ENCODE measurements around the gene INTS7. TPM values are rescaled to one million over a fixed set of nuclear protein-coding genes. Genes with fewer than 3 reads are reported as not detected.

The INTS7 gene
- total RNA-seq, 2 experiments from 2014 or later = 23.2 to 25.4 TPM

- ChIA-PET CTCF (interaction anchor here (1.8 kb wide), 1 partner anchor 388 kb away, joined by 11 read pairs; no protein-coding TSS in a partner anchor), POLR2A (no interaction called here)
- Mint-ChIP-seq H3K27ac (no peak overlapping the region), H3K9me3 (no peaks in the 10 kb centered on the region), H3K4me3 (no peak overlapping the region), H3K36me3 (ENCODE audit: low read depth) (peaks cover 69% of the 10 kb centered on the region), H3K27me3 (no peaks in the 10 kb centered on the region), H3K4me1 (ENCODE audit: low read depth) (no peaks in the 10 kb centered on the region)
- no peak for DNase-seq
- no peak for ATAC-seq
- TF ChIP-seq, protein P1, sequence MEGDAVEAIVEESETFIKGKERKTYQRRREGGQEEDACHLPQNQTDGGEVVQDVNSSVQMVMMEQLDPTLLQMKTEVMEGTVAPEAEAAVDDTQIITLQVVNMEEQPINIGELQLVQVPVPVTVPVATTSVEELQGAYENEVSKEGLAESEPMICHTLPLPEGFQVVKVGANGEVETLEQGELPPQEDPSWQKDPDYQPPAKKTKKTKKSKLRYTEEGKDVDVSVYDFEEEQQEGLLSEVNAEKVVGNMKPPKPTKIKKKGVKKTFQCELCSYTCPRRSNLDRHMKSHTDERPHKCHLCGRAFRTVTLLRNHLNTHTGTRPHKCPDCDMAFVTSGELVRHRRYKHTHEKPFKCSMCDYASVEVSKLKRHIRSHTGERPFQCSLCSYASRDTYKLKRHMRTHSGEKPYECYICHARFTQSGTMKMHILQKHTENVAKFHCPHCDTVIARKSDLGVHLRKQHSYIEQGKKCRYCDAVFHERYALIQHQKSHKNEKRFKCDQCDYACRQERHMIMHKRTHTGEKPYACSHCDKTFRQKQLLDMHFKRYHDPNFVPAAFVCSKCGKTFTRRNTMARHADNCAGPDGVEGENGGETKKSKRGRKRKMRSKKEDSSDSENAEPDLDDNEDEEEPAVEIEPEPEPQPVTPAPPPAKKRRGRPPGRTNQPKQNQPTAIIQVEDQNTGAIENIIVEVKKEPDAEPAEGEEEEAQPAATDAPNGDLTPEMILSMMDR (IDR thresholded peaks at IDR 0.05) = no peak
- intact Hi-C loops (cut with micrococcal nuclease) = loop anchor here (10.0 kb wide), 1 partner anchor 387 kb away; no protein-coding TSS in a partner anchor
These were observed 32.4 kb upstream of the INTS7 start for GRCh38 chr1:212067787-212068186.

DNA sequence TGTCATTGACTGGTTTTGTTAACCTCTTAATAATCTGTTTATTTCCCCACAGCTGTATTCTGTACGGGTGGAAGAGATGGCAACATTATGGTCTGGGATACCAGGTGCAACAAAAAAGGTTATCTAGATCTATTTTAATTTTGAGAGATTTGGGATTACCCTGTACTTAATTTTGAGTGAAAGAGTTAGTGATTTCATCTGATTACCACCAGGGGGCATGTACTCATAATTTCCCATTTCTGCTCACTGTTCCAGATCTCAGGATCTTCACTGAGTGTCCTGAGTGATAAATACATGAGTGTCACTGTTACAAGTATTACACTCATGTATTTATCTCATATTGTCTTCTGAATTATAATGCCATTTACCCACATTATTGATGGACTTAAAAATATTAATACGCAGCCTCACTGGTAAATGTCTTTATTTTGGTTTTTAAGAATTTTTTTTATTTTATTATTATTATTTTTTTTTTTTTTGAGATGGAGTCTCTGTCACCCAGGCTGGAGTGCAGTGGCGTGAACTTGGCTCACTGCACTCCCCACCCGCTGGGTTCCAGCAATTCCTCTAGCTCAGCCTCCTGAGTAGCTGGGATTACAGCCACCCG, 27.6 kb upstream of the INTS7 start:
- Mint-ChIP-seq H3K4me1 (ENCODE audit: low read depth) (no peaks in the 10 kb centered on the region), H3K27ac (no peak overlapping the region), H3K4me3 (no peak overlapping the region), H3K9me3 (no peaks in the 10 kb centered on the region), H3K36me3 (ENCODE audit: low read depth) (peaks cover 64% of the 10 kb centered on the region), H3K27me3 (no peaks in the 10 kb centered on the region)
- TF ChIP-seq, protein P1 (IDR thresholded peaks at IDR 0.05) = peak; percentile 87
- intact Hi-C loops (cut with micrococcal nuclease) = loop anchor here (5.0 to 10.0 kb wide), 2 partner anchors 224 to 392 kb away; partner anchors contain the start of gene PPP2R5A
- POLR2A ChIA-PET = interaction anchor here (1.3 kb wide), 1 partner anchor 223 kb away, joined by 4 read pairs; the partner anchor contains the start of gene PPP2R5A
- DNase-seq (no peak), ATAC-seq (peak; percentile 53)
- CTCF ChIA-PET = interaction anchor here (0.6 to 4.4 kb wide), 37 partner anchors 8 to 393 kb away, joined by 3 to 44 read pairs (median 4); partner anchors contain the start of genes DTL, INTS7 and PPP2R5A

DNA sequence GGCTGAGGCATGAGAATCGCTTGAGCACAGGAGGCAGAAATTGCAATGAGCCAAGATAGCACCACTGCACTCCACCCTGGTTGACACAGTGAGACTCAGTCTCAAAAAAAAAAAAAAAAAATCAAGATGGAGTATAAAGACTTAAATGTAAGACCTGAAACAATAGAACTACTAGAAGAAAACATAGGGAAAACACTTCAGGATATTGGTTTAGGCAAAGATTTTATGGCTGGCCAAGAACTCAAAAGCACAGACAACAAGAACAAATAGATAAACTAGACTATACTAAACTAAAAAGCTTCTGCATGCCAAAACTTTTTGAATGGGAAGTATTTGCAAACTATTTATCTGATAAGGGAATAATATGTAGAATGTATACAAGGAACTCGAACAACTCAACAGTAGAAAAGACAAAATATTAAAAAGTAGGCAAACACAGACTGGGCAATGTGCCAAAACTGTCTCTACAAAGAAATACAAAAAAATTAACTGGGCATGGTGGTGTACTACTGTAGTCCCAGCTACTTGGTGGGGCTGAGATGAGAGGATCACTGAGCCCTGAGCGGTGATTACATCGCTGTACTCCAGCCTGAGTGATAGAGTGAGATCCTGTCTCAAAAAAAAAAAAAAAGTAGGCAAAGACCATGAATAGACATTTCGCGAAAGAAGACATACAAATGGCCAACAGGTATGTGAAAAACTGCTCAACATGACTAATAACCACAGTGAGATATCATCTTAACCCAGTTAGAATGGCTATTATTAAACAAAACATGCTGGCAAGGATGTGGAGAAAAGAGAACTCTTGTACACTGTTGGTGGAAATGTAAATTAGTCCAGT, 25.5 kb upstream of the INTS7 start:
- TF ChIP-seq, protein P1 (IDR thresholded peaks at IDR 0.05) = no peak
- ChIA-PET POLR2A (no interaction called here), CTCF (interaction anchor here (0.7 to 2.2 kb wide), 4 partner anchors 10 to 395 kb away, joined by 3 to 5 read pairs (median 4); no protein-coding TSS in a partner anchor)
- Mint-ChIP-seq H3K9me3 (peaks cover 7% of the 10 kb centered on the region), H3K4me1 (ENCODE audit: low read depth) (no peaks in the 10 kb centered on the region), H3K27ac (no peak overlapping the region), H3K4me3 (no peak overlapping the region), H3K27me3 (no peaks in the 10 kb centered on the region), H3K36me3 (ENCODE audit: low read depth) (peaks cover 64% of the 10 kb centered on the region)
- peak; percentile 34 for ATAC-seq
- intact Hi-C loops (cut with micrococcal nuclease) = loop anchor here (5.0 to 10.0 kb wide), 2 partner anchors 226 to 394 kb away; partner anchors contain the start of gene PPP2R5A
- DNase-seq = no peak

DNA sequence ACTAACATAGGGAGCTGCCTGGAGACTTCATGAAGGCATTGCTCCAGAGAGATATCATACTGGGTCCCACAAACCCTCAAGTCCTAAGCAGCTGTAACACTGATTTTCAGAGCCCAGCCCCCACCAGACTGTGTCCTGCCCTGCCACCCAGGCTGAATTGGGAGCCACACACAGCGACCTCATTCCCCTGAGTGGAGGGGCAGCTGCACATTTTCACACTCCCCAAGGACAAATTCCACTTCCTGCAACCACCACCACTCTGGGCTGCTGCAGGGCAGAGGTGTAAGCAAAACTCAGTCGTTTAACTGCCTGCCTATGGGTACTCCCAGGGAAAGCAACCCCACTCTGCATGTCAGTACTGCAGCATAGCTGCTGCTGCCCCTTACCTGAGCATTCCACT, 20.0 kb upstream of the INTS7 start:
- H3K36me3 Mint-ChIP-seq (ENCODE audit: low read depth) = peaks cover 88% of the 10 kb centered on the region
- H3K27ac Mint-ChIP-seq = no peak overlapping the region
- H3K9me3 Mint-ChIP-seq = peaks cover 12% of the 10 kb centered on the region
- intact Hi-C loops (cut with micrococcal nuclease) = loop anchor here (5.0 kb wide), 1 partner anchor 312 kb away; no protein-coding TSS in a partner anchor
- no peak overlapping the region for H3K4me3 Mint-ChIP-seq
- CTCF ChIA-PET = interaction anchor here (1.8 kb wide), 1 partner anchor 8 kb away, joined by 7 read pairs; no protein-coding TSS in a partner anchor
- DNase-seq (no peak), ATAC-seq (no peak)
- no peaks in the 10 kb centered on the region for H3K27me3 Mint-ChIP-seq
- H3K4me1 Mint-ChIP-seq (ENCODE audit: low read depth) = no peaks in the 10 kb centered on the region
- TF ChIP-seq, protein P1 (IDR thresholded peaks at IDR 0.05) = no peak
- POLR2A ChIA-PET = interaction anchor here (0.5 to 0.9 kb wide), 3 partner anchors 10 to 676 kb away, joined by 3 read pairs; no protein-coding TSS in a partner anchor
